Measurements from ENCODE around the gene KLHDC3.

- TF ChIP-seq SUZ12 (IDR thresholded peaks at IDR 0.05; ENCODE audit: extremely low read depth, insufficient read depth, insufficient read length), result no peak
- TF ChIP-seq YY1 (IDR thresholded peaks at IDR 0.05; ENCODE audit: insufficient read depth, insufficient read length), result no peak
- TF ChIP-seq ZNF274 (IDR thresholded peaks at IDR 0.05; ENCODE audit: low read depth, low read length), result no peak
Observed at GRCh38 chr6:42968783-42969182, 45.3 kb upstream of the KLHDC3 start.
